ENCODE measurements around the gene MMRN2. TPM values are rescaled to one million over a fixed set of nuclear protein-coding genes. Genes with fewer than 3 reads are reported as not detected.
"Not testable (repeated sequence)": the region's sequence is repeated elsewhere in the genome, so short reads cannot be mapped to it uniquely, and the experiment has no call there.

Gene MMRN2
- total RNA-seq, 1 experiment from 2014 or later, result 2.4 TPM

- H3K27ac Mint-ChIP-seq, result no peak overlapping the region
- H3K9me3 Mint-ChIP-seq, result no peaks in the 10 kb centered on the region
- DNase-seq (ENCODE audit: low spot score), result no peak
- ATAC-seq, result no peak
- peaks cover 6% of the 10 kb centered on the region; the same call in 1 of the 2 replicates for H3K4me1 Mint-ChIP-seq
- H3K27me3 Mint-ChIP-seq (ENCODE audit: low read depth), result no peaks in the 10 kb centered on the region; the same call in 1 of the 2 replicates
- TF ChIP-seq ZNF425 (CRISPR knock-in tag; conservative IDR thresholded peaks at IDR 0.05) (no peak), SMAD3 (CRISPR knock-in tag; IDR thresholded peaks at IDR 0.05; ENCODE audit: borderline replicate concordance) (no peak), GRHL2 (CRISPR knock-in tag; IDR thresholded peaks at IDR 0.05; ENCODE audit: insufficient replicate concordance, severe bottlenecking) (no peak), HMGXB4 (CRISPR knock-in tag; IDR thresholded peaks at IDR 0.05) (no peak), MXD4 (CRISPR knock-in tag; IDR thresholded peaks at IDR 0.05; ENCODE audit: borderline replicate concordance) (no peak), ETV6 (CRISPR knock-in tag; IDR thresholded peaks at IDR 0.05) (no peak), RELA (CRISPR knock-in tag; IDR thresholded peaks at IDR 0.05; ENCODE audit: borderline replicate concordance) (no peak), ZSCAN18 (CRISPR knock-in tag; IDR thresholded peaks at IDR 0.05) (no peak), CREM (CRISPR knock-in tag; IDR thresholded peaks at IDR 0.05) (no peak), ATF2 (CRISPR knock-in tag; IDR thresholded peaks at IDR 0.05; ENCODE audit: borderline replicate concordance, low read depth) (no peak), ATF6 (CRISPR knock-in tag; IDR thresholded peaks at IDR 0.05) (no peak), PRRX2 (CRISPR knock-in tag; IDR thresholded peaks at IDR 0.05) (no peak)
- no peak overlapping the region for H3K4me3 Mint-ChIP-seq
- ChIA-PET POLR2A (no interaction called here), CTCF (no interaction called here)
- no peaks in the 10 kb centered on the region for H3K36me3 Mint-ChIP-seq
These were observed 35.5 kb upstream of the MMRN2 start for GRCh38 chr10:86992929-86993328.

GRCh38 chr10:86992456-86992855 is 35.0 kb upstream of the MMRN2 start:
- DNase-seq (ENCODE audit: low spot score) (no peak), ATAC-seq (no peak)
- Mint-ChIP-seq H3K36me3 (no peaks in the 10 kb centered on the region), H3K27ac (no peak overlapping the region), H3K9me3 (no peaks in the 10 kb centered on the region), H3K4me1 (peaks cover 10% of the 10 kb centered on the region; the same call in 1 of the 2 replicates), H3K27me3 (ENCODE audit: low read depth) (no peaks in the 10 kb centered on the region; the same call in 1 of the 2 replicates), H3K4me3 (no peak overlapping the region)
- TF ChIP-seq ZNF138 (CRISPR knock-in tag; conservative IDR thresholded peaks at IDR 0.05) (no peak), HMGA2 (CRISPR knock-in tag; IDR thresholded peaks at IDR 0.05) (no peak), ZNF219 (CRISPR knock-in tag; IDR thresholded peaks at IDR 0.05; ENCODE audit: borderline replicate concordance) (no peak), TEAD1 (CRISPR knock-in tag; IDR thresholded peaks at IDR 0.05) (no peak)
- ChIA-PET POLR2A (no interaction called here), CTCF (no interaction called here)

- H3K27me3 Mint-ChIP-seq (ENCODE audit: low read depth); CTCF ChIA-PET; H3K36me3 Mint-ChIP-seq; POLR2A ChIA-PET; DNase-seq (ENCODE audit: low spot score); H3K4me3 Mint-ChIP-seq; H3K27ac Mint-ChIP-seq; H3K9me3 Mint-ChIP-seq; ATAC-seq: not testable (repeated sequence)
- H3K4me1 Mint-ChIP-seq, result peaks cover 15% of the 10 kb centered on the region
These were observed 33.9 kb upstream of the MMRN2 start for GRCh38 chr10:86991362-86991761.
